Activated CD4-positive, alpha-beta T cell treated with anti-CD3 and anti-CD28 coated beads for 1 hour (primary cell): ENCODE measurements around the gene MCOLN1.

Source experiments
- DNase-seq: peaks from one replicate; pipeline ENCODE4 v3.0.0-alpha.2; 2020

MCOLN1 gene

GRCh38 chr19:7522072-7522922 lies at the start of gene MCOLN1:
TSS of gene MCOLN1 (plus strand) at chr19:7522624. CDS start at chr19:7522751, 127 bp downstream.
- peak; percentile 100 for DNase-seq

GRCh38 chr19:7475665-7476064 lies 46.8 kb upstream of the MCOLN1 start:
- DNase-seq = no peak

DNA sequence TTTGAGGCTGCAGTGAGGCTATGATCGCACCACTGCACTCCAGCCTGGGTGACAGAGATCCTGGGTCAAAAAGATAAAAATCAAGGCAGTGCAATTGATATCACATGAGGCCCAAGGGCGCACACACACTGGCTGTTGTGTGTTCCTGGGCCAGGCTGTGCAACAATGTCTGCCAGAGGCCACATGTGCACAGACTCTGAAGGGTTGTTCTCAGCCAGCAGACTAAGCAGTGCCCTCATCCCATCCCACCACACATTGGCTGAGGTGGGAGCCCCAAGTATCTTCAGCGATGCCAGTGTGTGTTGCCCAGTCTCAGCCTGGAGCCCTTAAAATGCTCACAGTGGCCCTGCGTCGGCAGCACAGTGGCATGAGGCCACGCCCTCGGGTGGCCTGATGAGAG lies 46.2 kb upstream of the MCOLN1 start:
- no peak for DNase-seq

- no peak for DNase-seq
These were observed 45.5 kb upstream of the MCOLN1 start for GRCh38 chr19:7476777-7477494.

DNA sequence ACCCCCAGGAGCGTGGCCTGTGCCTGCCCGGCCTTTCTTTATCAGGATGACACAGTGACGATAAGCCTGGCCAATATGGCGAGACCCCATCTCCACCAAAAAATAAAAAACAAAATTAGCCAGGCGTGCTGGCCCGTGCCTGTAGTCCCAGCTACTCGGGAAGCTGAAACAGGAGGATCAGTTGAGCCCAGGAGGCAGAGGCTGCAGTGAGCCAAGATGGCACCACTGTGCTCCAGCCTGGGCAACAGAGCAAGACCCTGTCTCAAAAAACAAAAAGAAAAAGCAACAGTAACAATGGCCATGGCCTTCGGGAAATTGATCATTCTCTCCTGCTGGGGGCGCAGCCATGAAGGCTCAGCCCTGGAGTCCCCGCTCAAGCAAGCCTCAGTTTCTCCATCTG lies 44.7 kb upstream of the MCOLN1 start:
- no peak for DNase-seq

GRCh38 chr19:7478173-7478842 lies 44.1 kb upstream of the MCOLN1 start:
- DNase-seq = no peak

- no peak for DNase-seq
These were observed 43.6 kb upstream of the MCOLN1 start for GRCh38 chr19:7478843-7479227.

DNA sequence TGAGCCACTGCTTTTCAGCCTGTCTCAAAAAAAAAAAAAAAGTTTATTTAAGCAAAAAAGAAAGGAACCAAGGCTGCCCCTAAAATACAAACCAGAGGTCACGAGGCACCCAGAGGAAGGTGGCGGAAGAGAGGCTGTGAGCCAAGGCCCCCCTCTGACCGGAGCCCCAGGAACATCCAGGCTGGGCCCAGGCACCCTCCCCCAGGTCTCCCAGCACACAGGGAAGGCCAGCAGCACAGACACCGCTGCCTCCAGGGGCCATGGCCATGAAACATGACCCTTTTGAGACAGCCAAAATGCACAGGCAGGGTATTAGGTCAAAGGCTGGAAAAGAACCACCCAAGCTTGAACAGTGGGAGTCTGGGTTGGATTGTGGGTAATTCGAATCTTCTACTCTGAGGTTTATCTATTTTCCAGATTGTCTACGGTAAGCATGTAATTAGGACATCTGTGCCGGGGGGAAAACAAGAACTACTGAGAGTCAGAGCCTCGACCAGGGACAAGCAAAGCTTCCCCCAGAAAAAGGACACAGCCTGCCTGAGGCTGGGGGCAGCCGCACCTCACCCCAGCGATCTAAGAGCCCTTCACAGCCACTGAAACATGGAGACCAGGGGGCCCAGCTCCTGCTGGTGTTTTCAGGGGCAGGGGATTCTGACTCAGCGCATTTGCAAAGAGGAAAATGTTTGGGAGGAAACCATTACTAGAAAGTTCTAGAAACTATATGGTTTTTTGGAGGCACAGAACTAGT lies 42.0 kb upstream of the MCOLN1 start:
- no peak for DNase-seq

DNA sequence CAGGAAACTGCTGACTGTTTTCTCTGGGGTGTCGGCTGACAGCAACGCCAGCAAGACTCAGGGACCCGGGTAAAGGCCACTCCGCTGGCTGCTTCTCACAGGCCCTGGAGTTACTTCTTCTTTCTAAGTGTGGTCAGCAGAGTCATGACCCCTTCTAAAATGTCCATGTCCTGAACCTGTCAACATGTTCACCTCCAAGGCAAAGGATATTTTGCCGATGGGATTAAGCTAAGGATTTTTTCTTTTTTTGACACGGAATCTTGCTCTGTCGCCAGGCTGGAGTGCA lies 41.5 kb upstream of the MCOLN1 start:
- DNase-seq = no peak

GRCh38 chr19:7482584-7483439 lies 39.6 kb upstream of the MCOLN1 start:
- DNase-seq = no peak

- DNase-seq = no peak
These were observed 38.7 kb upstream of the MCOLN1 start for GRCh38 chr19:7483720-7484201.

GRCh38 chr19:7486923-7487322 lies 35.5 kb upstream of the MCOLN1 start:
- DNase-seq = no peak

DNA sequence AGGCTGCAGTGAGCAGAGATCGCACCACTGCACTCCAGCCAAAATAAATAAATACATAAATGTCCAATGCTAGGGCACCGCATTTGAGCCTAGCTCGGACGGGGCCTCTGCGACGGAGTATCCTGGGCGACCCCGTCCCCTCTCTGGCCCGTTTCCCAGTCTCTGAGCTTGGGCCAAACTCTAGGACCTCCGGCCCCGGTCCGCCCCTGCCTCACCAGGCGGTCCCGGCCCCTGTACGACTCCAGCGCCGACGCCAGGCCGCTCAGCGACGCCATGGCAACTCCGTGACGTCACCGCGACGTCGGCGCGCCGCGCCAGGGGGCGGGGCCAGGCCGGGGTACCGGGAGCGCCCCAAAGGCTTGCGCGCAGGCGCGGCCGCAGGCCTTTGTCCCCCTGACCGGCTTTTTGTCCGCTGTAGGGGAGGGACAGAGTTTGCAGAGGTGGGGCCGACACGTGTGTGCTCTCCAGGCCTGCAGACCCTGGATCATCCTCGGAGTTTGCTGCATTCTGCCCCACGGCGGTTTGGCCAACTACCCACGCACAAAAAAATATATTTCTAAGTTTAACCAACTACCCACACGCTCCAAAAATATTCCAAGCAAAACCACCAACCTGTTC lies 33.6 kb upstream of the MCOLN1 start, which contains the start of gene PEX11G:
TSS of gene PEX11G (minus strand) at position 300 of the 618 bp plus-strand sequence. CDS start at position 275, 25 bp downstream.
- peak; percentile 88 for DNase-seq

- DNase-seq = no peak
These were observed 32.8 kb upstream of the MCOLN1 start for GRCh38 chr19:7489609-7490044.

- no peak for DNase-seq
These were observed 30.3 kb upstream of the MCOLN1 start for GRCh38 chr19:7492142-7492541.

DNA sequence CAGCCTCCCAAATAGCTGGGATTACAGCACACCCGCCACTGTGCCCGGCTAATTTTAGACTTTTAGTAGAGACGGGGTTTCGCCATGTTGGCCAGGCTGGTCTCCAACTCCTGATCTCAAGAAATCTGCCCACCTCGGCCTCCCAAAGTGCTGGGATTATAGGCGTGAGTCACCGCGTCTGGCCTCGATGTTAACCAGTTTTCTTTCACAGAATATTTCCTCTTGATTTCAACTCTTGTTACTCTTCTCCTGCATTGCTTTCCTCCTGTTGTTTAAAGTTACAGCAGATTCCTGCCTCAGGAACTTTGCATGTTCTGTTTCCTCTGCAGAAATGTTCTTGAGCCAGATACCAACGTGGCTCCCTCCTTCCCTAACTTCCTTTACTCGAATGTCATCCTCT lies 29.9 kb upstream of the MCOLN1 start:
- DNase-seq = no peak

- no peak for DNase-seq
These were observed 27.9 kb upstream of the MCOLN1 start for GRCh38 chr19:7494416-7495098.

DNA sequence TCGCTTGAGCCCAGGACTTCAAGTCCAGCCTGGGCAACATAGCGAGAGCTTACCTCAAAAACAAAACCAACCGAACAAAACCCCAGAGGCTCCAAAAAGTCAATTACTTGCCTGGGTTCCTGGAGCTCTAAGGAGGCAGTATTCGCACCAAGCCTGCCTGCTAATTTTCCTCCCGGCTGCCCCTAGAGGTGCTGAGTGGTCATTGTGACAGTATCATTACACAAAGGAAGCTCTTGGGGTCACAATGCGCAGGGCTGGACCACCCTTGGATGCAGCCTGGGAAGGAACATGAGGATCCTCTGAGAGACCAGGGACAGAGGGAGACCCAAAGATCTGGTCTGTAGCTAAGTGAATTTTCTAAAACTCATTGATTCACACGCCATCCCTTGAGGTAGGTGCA lies 25.1 kb upstream of the MCOLN1 start:
- DNase-seq = no peak

DNA sequence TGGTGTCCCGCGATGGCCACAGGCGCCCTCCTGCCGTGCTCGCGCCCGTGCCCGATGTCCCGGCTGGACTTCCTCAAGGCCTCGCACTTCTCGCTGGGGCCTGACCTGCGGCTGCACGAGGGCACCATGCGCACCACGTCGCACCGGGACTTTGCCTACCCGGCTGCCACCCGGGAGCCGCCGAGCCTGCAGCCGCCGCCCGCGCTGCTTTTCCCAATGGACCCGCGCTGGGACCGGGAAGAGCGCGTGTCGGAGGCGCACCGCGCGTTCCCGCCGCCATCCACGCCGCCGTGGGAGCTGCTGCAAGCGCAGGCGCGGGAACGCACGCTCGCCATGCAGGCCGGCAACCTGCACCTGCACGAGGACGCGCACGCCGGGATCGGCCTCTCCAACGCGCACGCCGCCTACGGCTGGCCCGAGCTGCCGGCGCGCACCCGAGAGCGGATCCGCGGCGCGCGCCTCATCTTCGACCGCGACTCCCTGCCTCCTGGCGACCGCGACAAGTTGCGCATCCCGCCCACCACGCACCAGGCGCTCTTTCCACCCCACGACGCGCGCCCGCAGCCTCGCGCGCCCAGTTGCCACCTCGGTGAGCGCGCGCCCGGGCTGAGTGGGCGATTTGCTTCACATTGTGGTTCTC lies 21.5 kb upstream of the MCOLN1 start:
- DNase-seq = peak; percentile 13

DNA sequence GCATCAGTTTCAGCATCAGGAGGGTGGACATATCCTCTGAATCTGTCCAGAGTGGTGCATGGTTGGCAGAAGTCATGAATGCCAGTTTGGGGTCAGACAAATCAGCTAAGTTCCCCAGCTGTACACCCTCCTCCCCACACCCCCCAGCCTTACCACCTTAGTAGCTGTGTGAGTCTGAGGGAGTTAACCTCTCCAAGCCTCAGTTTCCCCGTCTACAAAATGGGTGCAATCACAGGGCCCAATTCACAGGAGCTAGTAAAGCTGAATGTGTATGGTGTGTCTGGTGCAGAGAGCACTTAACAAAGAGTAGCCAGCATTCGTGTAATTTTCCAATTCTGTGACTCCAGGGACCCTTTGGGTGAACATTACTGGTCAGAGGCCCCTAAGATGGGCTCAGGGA lies 19.9 kb upstream of the MCOLN1 start:
- DNase-seq = no peak
